ENCODE measurements around the gene MARCHF6. TPM values are rescaled to one million over a fixed set of nuclear protein-coding genes. Genes with fewer than 3 reads are reported as not detected.
"Not testable (repeated sequence)": the region's sequence is repeated elsewhere in the genome, so short reads cannot be mapped to it uniquely, and the experiment has no call there.

MARCHF6 gene
- polyA plus RNA-seq, 3 donors = 24.0 to 90.1 (median 31.0) TPM

DNA sequence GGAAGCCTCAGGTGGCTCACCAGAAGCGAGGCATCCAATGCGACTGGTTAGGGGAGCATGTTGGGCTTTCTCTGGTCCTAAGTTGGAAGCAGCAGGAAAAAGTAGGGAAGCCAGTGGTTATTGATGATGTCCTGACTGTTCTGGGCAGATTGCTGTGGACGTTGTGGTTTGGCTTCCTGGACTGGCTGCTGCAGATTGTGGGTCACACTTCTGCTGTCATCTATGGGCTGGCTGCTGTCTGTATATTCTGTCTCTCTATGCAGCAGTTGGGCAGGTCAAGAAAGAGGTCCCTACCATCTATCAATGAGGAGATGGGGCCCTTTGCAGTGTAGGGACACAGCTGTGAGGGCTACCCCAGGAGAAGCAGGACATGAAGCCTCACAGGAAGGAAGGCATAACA is 13.5 kb upstream of the MARCHF6 start:
- intact Hi-C loops (cut with micrococcal nuclease) = no loop called here
- Histone ChIP-seq H3K36me3 (replicated peaks in 1 of 2; ENCODE audit: control insufficient read depth in 1 of 2, insufficient read depth in 2 of 2, low read length in 2 of 2) (no peaks in the 10 kb centered on the region), H3K4me2 (replicated peaks; ENCODE audit: extremely low read depth, low read length, poor library complexity, severe bottlenecking) (no peak overlapping the region), H3K9ac (ENCODE audit: insufficient read depth, low read length, poor library complexity, severe bottlenecking) (no peak overlapping the region), H3K9me3 (replicated peaks in 1 of 2; ENCODE audit: control insufficient read depth in 1 of 2, insufficient read depth in 1 of 2, low read length in 2 of 2) (no peaks in the 10 kb centered on the region), H3K79me2 (ENCODE audit: insufficient read depth, low read length) (no peaks in the 10 kb centered on the region), H3K27me3 (ENCODE audit: control insufficient read depth in 2 of 2, insufficient read depth in 2 of 2, low read length in 2 of 2) (peaks cover 0 to 6% of the 10 kb centered on the region in 2 donors), H3K4me3 (replicated peaks in 1 of 3; ENCODE audit: low read depth in 2 of 3, low read length in 3 of 3) (no peak overlapping the region), H4K20me1 (ENCODE audit: insufficient read depth, low read length) (no peaks in the 10 kb centered on the region), H3K27ac (ENCODE audit: low read depth in 1 of 2, low read length in 2 of 2) (no peak overlapping the region), H3K4me1 (ENCODE audit: control insufficient read depth in 1 of 2, insufficient read depth in 2 of 2, low read length in 2 of 2) (no peaks in the 10 kb centered on the region), H2AFZ (ENCODE audit: insufficient read depth, low read depth, low read length, poor library complexity, severe bottlenecking) (no peak overlapping the region)
- H3K36me3 Mint-ChIP-seq = no peaks in the 10 kb centered on the region
- peak overlapping the region in 1 of 7 donors; percentile 9 for H3K27ac Mint-ChIP-seq
- no peak for DNase-seq
- H3K9me3 Mint-ChIP-seq = no peaks in the 10 kb centered on the region
- H3K27me3 Mint-ChIP-seq (ENCODE audit: low read depth in 3 of 3) = peaks cover 2 to 6% (median 2%) of the 10 kb centered on the region in 3 donors
- TF ChIP-seq, protein P1, sequence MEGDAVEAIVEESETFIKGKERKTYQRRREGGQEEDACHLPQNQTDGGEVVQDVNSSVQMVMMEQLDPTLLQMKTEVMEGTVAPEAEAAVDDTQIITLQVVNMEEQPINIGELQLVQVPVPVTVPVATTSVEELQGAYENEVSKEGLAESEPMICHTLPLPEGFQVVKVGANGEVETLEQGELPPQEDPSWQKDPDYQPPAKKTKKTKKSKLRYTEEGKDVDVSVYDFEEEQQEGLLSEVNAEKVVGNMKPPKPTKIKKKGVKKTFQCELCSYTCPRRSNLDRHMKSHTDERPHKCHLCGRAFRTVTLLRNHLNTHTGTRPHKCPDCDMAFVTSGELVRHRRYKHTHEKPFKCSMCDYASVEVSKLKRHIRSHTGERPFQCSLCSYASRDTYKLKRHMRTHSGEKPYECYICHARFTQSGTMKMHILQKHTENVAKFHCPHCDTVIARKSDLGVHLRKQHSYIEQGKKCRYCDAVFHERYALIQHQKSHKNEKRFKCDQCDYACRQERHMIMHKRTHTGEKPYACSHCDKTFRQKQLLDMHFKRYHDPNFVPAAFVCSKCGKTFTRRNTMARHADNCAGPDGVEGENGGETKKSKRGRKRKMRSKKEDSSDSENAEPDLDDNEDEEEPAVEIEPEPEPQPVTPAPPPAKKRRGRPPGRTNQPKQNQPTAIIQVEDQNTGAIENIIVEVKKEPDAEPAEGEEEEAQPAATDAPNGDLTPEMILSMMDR (IDR thresholded peaks at IDR 0.05) = no peak
- WGBS (ENCODE audit: insufficient coverage) = 70% methylated on average over 3 of the region's 3 CpGs
- no peak overlapping the region for H3K4me3 Mint-ChIP-seq
- H3K4me1 Mint-ChIP-seq = peaks cover 1% of the 10 kb centered on the region

DNA sequence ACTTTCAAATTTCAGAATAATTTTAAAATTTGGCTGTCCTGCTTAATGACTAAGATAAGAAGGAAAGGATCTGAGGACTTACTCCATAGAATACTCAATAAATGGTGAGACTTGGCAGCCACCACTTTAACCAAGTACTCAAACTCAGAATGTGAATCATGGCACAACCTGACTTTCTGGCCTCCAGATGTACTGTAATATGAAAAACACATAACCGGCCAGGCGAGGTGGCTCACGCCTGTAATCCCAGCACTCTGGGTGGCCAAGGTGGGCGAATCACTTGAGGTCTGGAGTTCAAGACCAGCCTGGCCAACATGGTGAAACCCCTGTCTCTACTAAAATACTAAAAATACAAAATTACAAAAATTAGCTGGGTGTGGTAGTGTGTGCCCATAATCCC is 10.0 kb upstream of the MARCHF6 start:
- no peaks in the 10 kb centered on the region for H3K79me2 ChIP-seq (ENCODE audit: insufficient read depth, low read length)
- no peaks in the 10 kb centered on the region for H3K4me1 Mint-ChIP-seq
- H3K36me3 Mint-ChIP-seq = no peaks in the 10 kb centered on the region
- H3K36me3 ChIP-seq (replicated peaks in 1 of 2; ENCODE audit: control insufficient read depth in 1 of 2, insufficient read depth in 2 of 2, low read length in 2 of 2) = no peaks in the 10 kb centered on the region
- H3K4me3 ChIP-seq (replicated peaks in 1 of 3; ENCODE audit: low read depth in 2 of 3, low read length in 3 of 3) = no peak overlapping the region
- H3K4me2 ChIP-seq (replicated peaks; ENCODE audit: extremely low read depth, low read length, poor library complexity, severe bottlenecking) = no peak overlapping the region
- peaks cover 0 to 2% (median 2%) of the 10 kb centered on the region in 3 donors for H3K27me3 Mint-ChIP-seq (ENCODE audit: low read depth in 3 of 3)
- no peak for DNase-seq
- WGBS (ENCODE audit: insufficient coverage) = no CpG with 5 or more reads among the region's 4 CpGs
- H3K9me3 ChIP-seq (replicated peaks in 1 of 2; ENCODE audit: control insufficient read depth in 1 of 2, insufficient read depth in 1 of 2, low read length in 2 of 2) = no peaks in the 10 kb centered on the region
- no peaks in the 10 kb centered on the region for H3K4me1 ChIP-seq (ENCODE audit: control insufficient read depth in 1 of 2, insufficient read depth in 2 of 2, low read length in 2 of 2)
- no peak overlapping the region for H3K27ac ChIP-seq (ENCODE audit: low read depth in 1 of 2, low read length in 2 of 2)
- TF ChIP-seq, protein P1 (IDR thresholded peaks at IDR 0.05) = no peak
- H4K20me1 ChIP-seq (ENCODE audit: insufficient read depth, low read length) = no peaks in the 10 kb centered on the region
- H3K9ac ChIP-seq (ENCODE audit: insufficient read depth, low read length, poor library complexity, severe bottlenecking) = no peak overlapping the region
- H3K4me3 Mint-ChIP-seq = no peak overlapping the region
- no peaks in the 10 kb centered on the region for H3K27me3 ChIP-seq (ENCODE audit: control insufficient read depth in 2 of 2, insufficient read depth in 2 of 2, low read length in 2 of 2)
- no peak overlapping the region for H3K27ac Mint-ChIP-seq
- no peaks in the 10 kb centered on the region for H3K9me3 Mint-ChIP-seq
- no peak overlapping the region for H2AFZ ChIP-seq (ENCODE audit: insufficient read depth, low read depth, low read length, poor library complexity, severe bottlenecking)
- intact Hi-C loops (cut with micrococcal nuclease) = no loop called here

DNA sequence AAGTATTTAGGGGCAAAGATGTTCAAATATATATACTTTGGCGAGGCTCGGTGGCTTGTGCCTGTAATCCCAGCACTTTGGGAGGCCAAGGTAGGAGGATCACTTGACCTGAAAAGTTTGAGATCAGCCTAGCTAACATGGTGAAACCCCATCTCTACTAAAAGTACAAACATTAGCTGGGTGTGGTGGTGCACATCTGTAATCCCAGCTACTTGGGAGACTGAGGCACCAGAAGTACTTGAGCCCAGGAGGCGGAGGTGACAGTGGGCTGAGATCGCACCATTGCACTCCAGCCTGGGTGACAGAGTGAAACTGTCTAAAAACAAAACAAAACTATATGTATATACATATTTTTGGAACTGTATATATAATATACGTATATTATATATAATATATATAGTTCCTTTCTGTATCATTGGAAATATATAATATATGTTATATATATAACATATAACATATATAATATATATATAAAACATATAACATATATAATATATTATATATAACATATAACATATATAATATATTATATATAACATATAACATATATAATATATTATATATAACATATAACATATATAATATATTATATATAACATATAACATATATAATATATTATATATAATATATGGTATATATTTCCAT is 8.9 kb upstream of the MARCHF6 start:
- H3K4me1 ChIP-seq (ENCODE audit: control insufficient read depth in 1 of 2, insufficient read depth in 2 of 2, low read length in 2 of 2); H3K27me3 ChIP-seq (ENCODE audit: control insufficient read depth in 2 of 2, insufficient read depth in 2 of 2, low read length in 2 of 2); H3K36me3 Mint-ChIP-seq; H3K9ac ChIP-seq (ENCODE audit: insufficient read depth, low read length, poor library complexity, severe bottlenecking); intact Hi-C loops (cut with micrococcal nuclease); H3K36me3 ChIP-seq (replicated peaks in 1 of 2; ENCODE audit: control insufficient read depth in 1 of 2, insufficient read depth in 2 of 2, low read length in 2 of 2); H3K79me2 ChIP-seq (ENCODE audit: insufficient read depth, low read length); H2AFZ ChIP-seq (ENCODE audit: insufficient read depth, low read depth, low read length, poor library complexity, severe bottlenecking); H3K27ac ChIP-seq (ENCODE audit: low read depth in 1 of 2, low read length in 2 of 2); H3K4me2 ChIP-seq (replicated peaks; ENCODE audit: extremely low read depth, low read length, poor library complexity, severe bottlenecking); H4K20me1 ChIP-seq (ENCODE audit: insufficient read depth, low read length); H3K9me3 Mint-ChIP-seq; H3K9me3 ChIP-seq (replicated peaks in 1 of 2; ENCODE audit: control insufficient read depth in 1 of 2, insufficient read depth in 1 of 2, low read length in 2 of 2); H3K4me1 Mint-ChIP-seq; DNase-seq; H3K27me3 Mint-ChIP-seq (ENCODE audit: low read depth in 3 of 3); H3K27ac Mint-ChIP-seq; H3K4me3 ChIP-seq (replicated peaks in 1 of 3; ENCODE audit: low read depth in 2 of 3, low read length in 3 of 3); H3K4me3 Mint-ChIP-seq: not testable (repeated sequence)
- 100% methylated on average over 1 of the region's 5 CpGs for WGBS (ENCODE audit: insufficient coverage)

Data from CD14-positive monocyte (primary cell).